WTC11 (cell line): ENCODE results near the gene NT5C. TPM values are rescaled to one million over a fixed set of nuclear protein-coding genes. Genes with fewer than 3 reads are reported as not detected.

ENCODE experiments used
- ATAC-seq: fragments of 200-7000 bp; cut with Tn5 transposase; 2 replicates; pipeline ENCODE4 v1.10.0; 2021; ENCODE audit warnings: mild to moderate bottlenecking, moderate library complexity
- CTCF ChIA-PET: fragments of 300-600 bp; sonication (Branson Sonifier 250); formaldehyde crosslinking; loops from one replicate; lab custom pipeline; 2021; ENCODE audit warnings: antibody characterized with exemption; lab: Charles Lee
- POLR2A ChIA-PET: fragments of 350-600 bp; sonication (Branson Sonifier 250); formaldehyde crosslinking; loops from one replicate; lab custom pipeline; 2021; ENCODE audit warnings: antibody characterized with exemption; lab: Charles Lee
- DNase-seq: peaks from one replicate; pipeline ENCODE4 v3.0.0; 2021; ENCODE audit warnings: low spot score
- H3K27ac Mint-ChIP-seq: 2 replicates; pipeline ENCODE4 v1.8.0; 2021; ENCODE audit warnings: mixed read lengths
- H3K27me3 Mint-ChIP-seq: 2 replicates; pipeline ENCODE4 v1.8.0; 2021; ENCODE audit warnings: low read depth, mild to moderate bottlenecking, moderate library complexity, mixed read lengths
- H3K36me3 Mint-ChIP-seq: 2 replicates; pipeline ENCODE4 v1.8.0; 2021; ENCODE audit warnings: mixed read lengths
- H3K4me1 Mint-ChIP-seq: 2 replicates; pipeline ENCODE4 v1.8.0; 2022; ENCODE audit warnings: mixed read lengths
- H3K4me3 Mint-ChIP-seq: 2 replicates; pipeline ENCODE4 v1.8.0; 2021; ENCODE audit warnings: mild to moderate bottlenecking, moderate library complexity, mixed read lengths
- H3K9me3 Mint-ChIP-seq: 2 replicates; pipeline ENCODE4 v1.8.0; 2021; ENCODE audit warnings: mixed read lengths
- CREM ChIP-seq: sonication (generic); formaldehyde crosslinking; IDR thresholded peaks from 2 replicates; pipeline ENCODE4 v1.8.1; 2022; ENCODE audit warnings: mild to moderate bottlenecking, missing genetic modification reagents, moderate library complexity
- EMX1 ChIP-seq: fragments of 250-450 bp; sonication (Bioruptor Pico); IDR thresholded peaks from 2 replicates; pipeline ENCODE4 v1.8.0; 2021; ENCODE audit warnings: mild to moderate bottlenecking
- FOXP1 ChIP-seq: sonication (generic); formaldehyde crosslinking; IDR thresholded peaks from 2 replicates; pipeline ENCODE4 v1.8.0; 2022; ENCODE audit warnings: missing genetic modification reagents, mild to moderate bottlenecking, moderate library complexity, borderline replicate concordance
- GRHL2 ChIP-seq: fragments of 250-450 bp; sonication (Bioruptor Pico); IDR thresholded peaks from 2 replicates; pipeline ENCODE4 v1.8.0; 2022; ENCODE audit warnings: mild to moderate bottlenecking, moderate library complexity; ENCODE audit not compliant: insufficient replicate concordance, severe bottlenecking
- HMGA2 ChIP-seq: fragments of 250-450 bp; sonication (Bioruptor Pico); IDR thresholded peaks from 2 replicates; pipeline ENCODE4 v1.4.0; 2021; ENCODE audit warnings: mild to moderate bottlenecking, moderate library complexity
- MAX ChIP-seq: sonication (generic); formaldehyde crosslinking; IDR thresholded peaks from 2 replicates; pipeline ENCODE4 v1.8.0; 2022; ENCODE audit warnings: mild to moderate bottlenecking, missing genetic modification reagents
- MLX ChIP-seq: sonication (generic); formaldehyde crosslinking; IDR thresholded peaks from 2 replicates; pipeline ENCODE4 v1.8.1; 2023; ENCODE audit warnings: mild to moderate bottlenecking, missing genetic modification reagents, moderate library complexity
- NFYB ChIP-seq: sonication (generic); formaldehyde crosslinking; conservative IDR thresholded peaks from 2 replicates; pipeline ENCODE4 v1.8.0; 2022; ENCODE audit warnings: low read depth, missing genetic modification reagents
- SMAD3 ChIP-seq: sonication (generic); formaldehyde crosslinking; IDR thresholded peaks from 2 replicates; pipeline ENCODE4 v1.8.0; 2022; ENCODE audit warnings: missing genetic modification reagents, mild to moderate bottlenecking, borderline replicate concordance
- SP1 ChIP-seq: sonication (generic); formaldehyde crosslinking; conservative IDR thresholded peaks from 2 replicates; pipeline ENCODE4 v1.8.1; 2022; ENCODE audit warnings: missing genetic modification reagents
- TEAD1 ChIP-seq: sonication (generic); formaldehyde crosslinking; IDR thresholded peaks from 2 replicates; pipeline ENCODE4 v1.8.0; 2022; ENCODE audit warnings: mild to moderate bottlenecking, missing genetic modification reagents
- ZNF121 ChIP-seq: sonication (generic); formaldehyde crosslinking; IDR thresholded peaks from 2 replicates; pipeline ENCODE4 v1.8.0; 2023; ENCODE audit warnings: missing genetic modification reagents
- ZNF281 ChIP-seq: sonication (generic); formaldehyde crosslinking; IDR thresholded peaks from 2 replicates; pipeline ENCODE4 v1.8.0; 2023; ENCODE audit warnings: mild to moderate bottlenecking, missing genetic modification reagents
- ZNF671 ChIP-seq: fragments of 250-450 bp; sonication (Bioruptor Pico); IDR thresholded peaks from 2 replicates; pipeline ENCODE4 v1.8.0; 2021; ENCODE audit warnings: mild to moderate bottlenecking
- ZSCAN18 ChIP-seq: fragments of 250-450 bp; sonication (Bioruptor Pico); IDR thresholded peaks from 2 replicates; pipeline ENCODE4 v2.1.2; 2022; ENCODE audit warnings: mild to moderate bottlenecking, moderate library complexity
- total RNA-seq: library from RNA; stranded (reverse); gene quantifications from 3 replicates; pipeline ENCODE4 v1.2.3, GENCODE V29; 2021

The NT5C gene
- total RNA-seq, 1 experiment from 2014 or later: 91.0 TPM

- Mint-ChIP-seq H3K27me3 (no peaks in the 10 kb centered on the region), H3K9me3 (no peaks in the 10 kb centered on the region), H3K27ac (no peak overlapping the region), H3K36me3 (peaks cover 11% of the 10 kb centered on the region), H3K4me1 (peaks cover 18% of the 10 kb centered on the region), H3K4me3 (no peak overlapping the region)
- ATAC-seq: no peak
- CTCF ChIA-PET: interaction anchor here (0.6 to 7.3 kb wide), 4 partner anchors 8 to 75 kb away, joined by 3 to 84 read pairs (median 16); no protein-coding TSS in a partner anchor
- TF ChIP-seq ZNF121 (CRISPR knock-in tag) (peak; percentile 24; the same call in 1 of the 2 replicates), ZNF281 (CRISPR knock-in tag) (no peak)
- POLR2A ChIA-PET: interaction anchor here (0.6 to 0.7 kb wide), 2 partner anchors 18 to 669 kb away, joined by 4 to 6 read pairs; no protein-coding TSS in a partner anchor
- no peak for DNase-seq
Observed at GRCh38 chr17:75126954-75127353, 4.6 kb downstream of the NT5C start.

- no peak overlapping the region for H3K4me3 Mint-ChIP-seq
- no peak for DNase-seq
- H3K36me3 Mint-ChIP-seq: peaks cover 12% of the 10 kb centered on the region
- POLR2A ChIA-PET: interaction anchor here (0.8 to 1.4 kb wide), 2 partner anchors 12 to 17 kb away, joined by 3 read pairs; partner anchors contain the start of gene ARMC7
- TF ChIP-seq HMGA2 (no peak), FOXP1 (CRISPR knock-in tag) (no peak), GRHL2 (CRISPR knock-in tag) (no peak)
- TF ChIP-seq, all 79 proteins: peak for 0
- Mint-ChIP-seq H3K4me1 (peaks cover 18% of the 10 kb centered on the region), H3K27ac (peak overlapping the region; percentile 84), H3K9me3 (no peaks in the 10 kb centered on the region), H3K27me3 (no peaks in the 10 kb centered on the region)
- ATAC-seq: no peak; the same call in 1 of the 2 replicates
- CTCF ChIA-PET: interaction anchor here (0.6 to 2.3 kb wide), 6 partner anchors 13 to 285 kb away, joined by 3 to 27 read pairs (median 5); no protein-coding TSS in a partner anchor
Observed at GRCh38 chr17:75125984-75126383, 5.6 kb downstream of the NT5C start.

- POLR2A ChIA-PET: interaction anchor here (1.0 kb wide), 1 partner anchor 15 kb away, joined by 4 read pairs; the partner anchor contains the start of gene ARMC7
- peak overlapping the region; percentile 23; the same call in 1 of the 2 replicates for H3K27ac Mint-ChIP-seq
- peaks cover 13% of the 10 kb centered on the region for H3K4me1 Mint-ChIP-seq
- H3K4me3 Mint-ChIP-seq: no peak overlapping the region
- peaks cover 11% of the 10 kb centered on the region; the same call in 1 of the 2 replicates for H3K36me3 Mint-ChIP-seq
- CTCF ChIA-PET: interaction anchor here (1.4 to 2.3 kb wide), 4 partner anchors 12 to 146 kb away, joined by 5 to 27 read pairs (median 6); partner anchors contain the start of gene MIF4GD
- no peaks in the 10 kb centered on the region for H3K9me3 Mint-ChIP-seq
- no peak for TF ChIP-seq ZNF671 (CRISPR knock-in tag)
- no peak for TF ChIP-seq EMX1 (CRISPR knock-in tag)
- no peak for DNase-seq
- no peak for ATAC-seq
- H3K27me3 Mint-ChIP-seq: no peaks in the 10 kb centered on the region
Observed at GRCh38 chr17:75124819-75125162, 6.8 kb downstream of the NT5C start.

- DNase-seq: no peak
- POLR2A ChIA-PET: interaction anchor here (1.0 kb wide), 1 partner anchor 15 kb away, joined by 4 read pairs; the partner anchor contains the start of gene ARMC7
- H3K4me3 Mint-ChIP-seq: no peak overlapping the region
- CTCF ChIA-PET: interaction anchor here (1.0 to 2.3 kb wide), 5 partner anchors 11 to 147 kb away, joined by 4 to 26 read pairs (median 6); partner anchors contain the start of genes ARMC7 and MIF4GD
- no peak for TF ChIP-seq SMAD3 (CRISPR knock-in tag)
- no peak for TF ChIP-seq MLX (CRISPR knock-in tag)
- no peak for TF ChIP-seq SP1 (CRISPR knock-in tag)
- TF ChIP-seq TEAD1 (CRISPR knock-in tag): no peak
- TF ChIP-seq MAX (CRISPR knock-in tag): no peak
- no peak for TF ChIP-seq CREM (CRISPR knock-in tag)
- TF ChIP-seq NFYB (CRISPR knock-in tag): no peak
- TF ChIP-seq ZSCAN18: no peak
- TF ChIP-seq, all 79 proteins: peak for 0
- H3K9me3 Mint-ChIP-seq: no peaks in the 10 kb centered on the region
- H3K27ac Mint-ChIP-seq: peak overlapping the region; percentile 23; the same call in 1 of the 2 replicates
- no peak for ATAC-seq
- peaks cover 10% of the 10 kb centered on the region for H3K4me1 Mint-ChIP-seq
- H3K36me3 Mint-ChIP-seq: peaks cover 6% of the 10 kb centered on the region; the same call in 1 of the 2 replicates
- H3K27me3 Mint-ChIP-seq: no peaks in the 10 kb centered on the region
Observed at GRCh38 chr17:75124041-75124818, 7.3 kb downstream of the NT5C start.
